Natural killer cell (primary cell): Measurements from ENCODE around the gene ARHGAP19. TPM values are rescaled to one million over a fixed set of nuclear protein-coding genes. Genes with fewer than 3 reads are reported as not detected.

Experiments used
- ATAC-seq, 3 donors: fragments of 150-1000 bp in 2 of 3; fragments of 200-7000 bp in 1 of 3; cut with Tn5 transposase; 1 replicate in 1 of 3; 2 replicates in 2 of 3; pipeline ENCODE4 v1.10.0; 2021; ENCODE audit warnings: mild to moderate bottlenecking in 2 of 3, moderate library complexity in 2 of 3
- DNase-seq, 2 donors: peaks; one replicate each; pipeline versions ENCODE4 v3.0.0 to v3.0.0-alpha.2; 2013 to 2021; ENCODE audit warnings: mixed read lengths in 1 of 2
- H3K27ac ChIP-seq: one replicate; pipeline ENCODE4 v1.5.1; 2013; ENCODE audit warnings: mild to moderate bottlenecking, low read length
- H3K27me3 ChIP-seq: one replicate; pipeline ENCODE4 v1.6.1; 2013; ENCODE audit warnings: low read length; ENCODE audit not compliant: control insufficient read depth, insufficient read depth
- H3K36me3 ChIP-seq: one replicate; pipeline ENCODE4 v1.6.1; 2013; ENCODE audit warnings: low read length; ENCODE audit not compliant: control insufficient read depth, insufficient read depth
- H3K4me1 ChIP-seq: one replicate; pipeline ENCODE4 v1.6.1; 2013; ENCODE audit warnings: low read length; ENCODE audit not compliant: control insufficient read depth, insufficient read depth
- H3K4me3 ChIP-seq: one replicate; pipeline ENCODE4 v1.5.1; 2013; ENCODE audit warnings: low read length
- H3K9me3 ChIP-seq: one replicate; pipeline ENCODE4 v1.6.1; 2013; ENCODE audit warnings: low read length; ENCODE audit not compliant: control insufficient read depth, insufficient read depth
- H3K27ac Mint-ChIP-seq, 2 donors: one replicate each; pipeline ENCODE4 v1.8.0; 2022; ENCODE audit warnings: mild to moderate bottlenecking in 2 of 2, mixed read lengths in 2 of 2, moderate library complexity in 1 of 2
- H3K27me3 Mint-ChIP-seq, 2 donors: one replicate each; pipeline ENCODE4 v1.8.0; 2022; ENCODE audit warnings: low read depth in 2 of 2, mixed read lengths in 2 of 2
- H3K36me3 Mint-ChIP-seq: one replicate; pipeline ENCODE4 v1.8.0; 2022; ENCODE audit warnings: mixed read lengths
- H3K4me1 Mint-ChIP-seq, 2 donors: one replicate each; pipeline ENCODE4 v1.8.0; 2022; ENCODE audit warnings: mixed read lengths in 2 of 2
- H3K4me3 Mint-ChIP-seq: one replicate; pipeline ENCODE4 v1.8.0; 2022; ENCODE audit warnings: mild to moderate bottlenecking, moderate library complexity, mixed read lengths
- H3K9me3 Mint-ChIP-seq, 2 donors: one replicate each; pipeline ENCODE4 v1.8.0; 2022; ENCODE audit warnings: mixed read lengths in 2 of 2
- CTCF ChIP-seq: fragments of 200-600 bp; IDR thresholded peaks from one replicate; pipeline ENCODE4 v1.8.0; 2022; ENCODE audit warnings: antibody characterized with exemption
- WGBS: methylation state at CpG from one replicate; pipeline ENCODE4 v1.1.7; 2013; ENCODE audit warnings: missing lambda C conversion rate; ENCODE audit not compliant: insufficient coverage; 5-methylcytosine and 5-hydroxymethylcytosine counted together
- intact Hi-C: fragments of 100-400 bp; cut with micrococcal nuclease; formaldehyde crosslinking; loops from one replicate; pipeline ENCODE4 v1.14.2; 2022
- total RNA-seq, 4 donors: library from RNA; stranded (reverse); fragments of 120-200 nt in 1 of 4; gene quantifications; one replicate each; pipeline versions ENCODE4 v1.2.3 to v1.2.4, GENCODE V29; 2013 to 2022

ARHGAP19 gene
- total RNA-seq, 3 donors from 2014 or later (not counting 1 experiment from before 2014, with no cell fraction given): 22.6 to 23.3 (median 22.7) TPM

GRCh38 chr10:97336942-97337831 lies 44.8 kb upstream of the ARHGAP19 start:
- no peaks in the 10 kb centered on the region for H3K9me3 ChIP-seq
- DNase-seq: no peak
- Mint-ChIP-seq H3K4me3 (peak overlapping the region; percentile 72), H3K27ac (no peak overlapping the region), H3K9me3 (no peaks in the 10 kb centered on the region), H3K36me3 (no peaks in the 10 kb centered on the region), H3K4me1 (peaks cover 16 to 17% of the 10 kb centered on the region in 2 donors), H3K27me3 (peaks cover 0 to 2% of the 10 kb centered on the region in 2 donors)
- H3K4me1 ChIP-seq: peaks cover 22% of the 10 kb centered on the region
- no peak overlapping the region for H3K27ac ChIP-seq
- TF ChIP-seq CTCF: no peak
- intact Hi-C loops: loop anchor here (10.0 kb wide), 1 partner anchor 68 kb away; the partner anchor contains the start of gene RRP12
- H3K4me3 ChIP-seq: no peak overlapping the region
- peaks cover 2% of the 10 kb centered on the region for H3K27me3 ChIP-seq
- H3K36me3 ChIP-seq: no peaks in the 10 kb centered on the region
- no peak for ATAC-seq
- WGBS: 92% methylated on average over 11 of the region's 11 CpGs

- H3K27ac ChIP-seq: no peak overlapping the region
- Mint-ChIP-seq H3K27ac (peak overlapping the region in 1 of 2 donors; percentile 71), H3K27me3 (peaks cover 0 to 2% of the 10 kb centered on the region in 2 donors)
Measured at GRCh38 chr10:97336446-97336845, 44.0 kb upstream of the ARHGAP19 start.

DNA sequence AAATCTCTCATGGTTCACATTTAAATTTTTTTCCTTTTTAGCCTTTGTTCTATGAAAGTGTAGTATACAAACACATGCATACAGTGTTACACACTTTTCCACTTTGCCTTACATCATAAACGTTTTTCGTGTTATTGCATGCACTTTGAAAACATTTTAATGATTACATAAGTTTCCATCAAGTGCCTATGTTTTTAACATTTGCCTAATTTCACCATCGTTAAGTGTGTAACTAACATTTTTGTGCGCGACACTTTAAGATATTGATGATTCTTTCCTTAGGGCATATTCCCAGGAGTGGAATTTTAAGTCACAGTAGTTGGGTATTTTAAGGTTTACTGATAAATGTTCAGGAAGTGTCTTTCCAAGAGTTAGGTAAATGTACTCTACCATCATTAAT lies 43.6 kb upstream of the ARHGAP19 start:
- ATAC-seq (no peak), DNase-seq (no peak)
- Histone ChIP-seq H3K9me3 (no peaks in the 10 kb centered on the region), H3K27ac (no peak overlapping the region), H3K4me1 (peaks cover 32% of the 10 kb centered on the region), H3K27me3 (peaks cover 2% of the 10 kb centered on the region), H3K36me3 (no peaks in the 10 kb centered on the region), H3K4me3 (no peak overlapping the region)
- peak overlapping the region; percentile 72 for H3K4me3 Mint-ChIP-seq
- H3K27ac Mint-ChIP-seq: peak overlapping the region in 1 of 2 donors; percentile 71
- 84% methylated on average over 4 of the region's 5 CpGs for WGBS
- no peaks in the 10 kb centered on the region for H3K36me3 Mint-ChIP-seq
- intact Hi-C loops: loop anchor here (10.0 kb wide), 1 partner anchor 69 kb away; the partner anchor contains the start of gene RRP12
- H3K4me1 Mint-ChIP-seq: peaks cover 24 to 27% of the 10 kb centered on the region in 2 donors
- H3K27me3 Mint-ChIP-seq: peaks cover 0 to 2% of the 10 kb centered on the region in 2 donors
- no peak for TF ChIP-seq CTCF
- H3K9me3 Mint-ChIP-seq: no peaks in the 10 kb centered on the region

More at GRCh38 chr10:97336446-97336845, 44.0 kb upstream of the ARHGAP19 start:
- TF ChIP-seq CTCF: no peak
- no peaks in the 10 kb centered on the region for H3K36me3 ChIP-seq
- peaks cover 2% of the 10 kb centered on the region for H3K27me3 ChIP-seq
- H3K9me3 ChIP-seq: no peaks in the 10 kb centered on the region
- H3K4me3 ChIP-seq: no peak overlapping the region
- DNase-seq (no peak), ATAC-seq (no peak)
- no peaks in the 10 kb centered on the region for H3K9me3 Mint-ChIP-seq
- intact Hi-C loops: loop anchor here (10.0 kb wide), 1 partner anchor 68 kb away; the partner anchor contains the start of gene RRP12
- peaks cover 19 to 23% of the 10 kb centered on the region in 2 donors for H3K4me1 Mint-ChIP-seq
- WGBS: 84% methylated on average over 4 of the region's 5 CpGs
- H3K4me1 ChIP-seq: peaks cover 29% of the 10 kb centered on the region
- H3K4me3 Mint-ChIP-seq: peak overlapping the region; percentile 72
- no peaks in the 10 kb centered on the region for H3K36me3 Mint-ChIP-seq
